DMS79 (cell line): Measurements from ENCODE around the gene GLCCI1.

Experiments used
- DNase-seq: peaks from one replicate; lab custom pipeline; 2025; lab: John Stamatoyannopoulos, UW

Gene GLCCI1

DNA sequence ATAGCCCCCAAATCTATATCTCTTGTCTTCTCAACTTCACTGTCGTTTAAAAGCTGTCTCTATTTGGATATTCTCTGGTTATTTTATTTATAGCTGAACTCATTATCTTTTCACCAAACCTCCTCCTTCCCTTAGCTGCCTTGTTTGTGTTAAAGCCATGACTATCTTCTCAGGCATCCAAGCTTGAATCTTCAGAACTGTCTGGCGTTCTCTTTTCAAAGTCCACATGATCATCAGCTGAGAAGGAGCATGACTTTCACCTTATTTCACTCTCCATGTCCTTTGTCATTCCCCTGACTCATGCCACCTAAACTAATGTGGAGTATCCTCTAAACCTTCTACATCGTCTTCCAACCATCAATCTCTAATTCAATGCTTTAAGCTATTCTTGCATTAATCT is 5.7 kb upstream of the GLCCI1 start:
- no peak for DNase-seq

DNA sequence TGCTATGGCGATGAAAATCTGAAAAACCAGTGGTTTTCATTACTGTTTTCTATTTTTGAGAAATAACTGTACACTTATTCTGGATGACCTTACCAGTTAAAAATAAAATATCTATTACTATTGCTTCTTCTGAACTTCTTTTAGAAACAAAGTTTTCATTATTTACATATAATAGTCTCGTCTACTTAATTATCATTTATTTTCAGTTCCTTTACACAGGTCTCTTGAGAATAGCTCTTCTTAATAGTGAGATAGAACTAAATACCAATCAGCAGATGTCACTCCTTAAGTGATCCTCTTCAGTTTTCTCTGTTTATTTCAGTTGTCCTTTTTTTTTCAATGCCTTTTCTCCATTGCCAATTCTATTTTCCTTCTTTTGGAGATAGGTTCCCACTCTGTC is 4.3 kb upstream of the GLCCI1 start:
- no peak for DNase-seq

DNA sequence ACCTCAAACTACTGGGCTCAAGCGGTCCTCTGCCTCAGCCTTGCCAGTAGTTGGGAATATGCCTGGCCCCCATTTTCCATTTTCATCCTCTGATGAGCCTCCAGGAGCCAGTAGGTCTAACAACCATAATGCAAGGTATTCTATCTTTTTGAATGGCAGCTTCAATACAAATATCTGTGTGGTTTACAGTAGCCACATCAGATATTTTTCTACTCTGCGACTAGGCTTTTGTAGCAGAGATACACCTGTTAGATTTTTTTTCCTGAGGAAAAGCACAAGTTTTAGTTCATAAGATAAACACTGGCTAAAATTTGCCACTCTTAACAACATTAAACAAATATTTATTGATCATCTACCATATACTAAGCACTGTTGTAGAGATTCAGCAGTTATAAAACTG is 3.9 kb upstream of the GLCCI1 start:
- no peak for DNase-seq

DNA sequence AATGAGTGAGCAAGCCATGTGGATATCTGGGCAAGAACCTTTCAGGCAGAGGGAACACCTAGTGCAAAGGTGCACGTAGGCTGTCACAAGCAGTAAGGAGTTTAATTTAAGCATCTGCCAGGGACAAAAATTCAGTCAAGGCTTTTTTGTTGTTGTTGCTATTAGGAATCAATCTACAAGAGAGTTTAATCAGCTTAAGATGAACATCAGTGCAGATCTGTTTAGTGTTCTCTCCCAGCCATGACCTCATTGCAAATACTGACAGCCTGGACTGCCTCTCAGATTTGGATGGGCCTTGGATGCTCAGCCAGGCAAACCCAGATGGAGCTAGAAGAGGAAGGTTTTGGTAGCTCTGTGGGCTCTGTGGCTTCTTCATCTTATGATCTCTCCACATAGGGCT is 3.3 kb upstream of the GLCCI1 start:
- DNase-seq, result no peak

DNA sequence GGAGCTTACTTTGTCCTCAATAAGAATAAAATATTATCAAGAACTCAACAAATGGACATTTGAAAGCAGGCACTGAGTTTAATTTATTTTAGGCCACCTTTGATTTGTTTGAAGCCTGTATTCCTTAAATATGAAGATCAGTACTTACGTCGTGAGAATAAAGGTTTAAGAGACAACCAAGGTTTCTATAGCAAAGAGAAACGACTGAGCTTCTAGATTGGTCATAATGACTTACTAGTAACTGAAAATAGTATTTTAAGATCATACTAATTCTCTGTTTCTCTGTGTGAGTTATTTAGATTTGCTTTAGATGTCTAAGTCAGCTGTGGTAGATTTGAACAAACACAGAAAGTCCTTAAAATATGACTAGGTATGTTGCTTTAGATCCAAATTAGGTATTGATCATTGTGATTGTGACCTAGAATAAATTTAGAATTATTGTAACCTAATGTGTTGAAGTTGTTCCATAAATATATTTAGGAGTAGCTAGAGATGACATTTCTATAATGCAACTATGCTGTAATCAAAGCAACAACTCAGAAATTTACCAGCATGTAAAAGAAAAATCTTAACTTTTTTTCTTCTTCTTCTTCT is 2.4 kb upstream of the GLCCI1 start:
- DNase-seq, result no peak

DNA sequence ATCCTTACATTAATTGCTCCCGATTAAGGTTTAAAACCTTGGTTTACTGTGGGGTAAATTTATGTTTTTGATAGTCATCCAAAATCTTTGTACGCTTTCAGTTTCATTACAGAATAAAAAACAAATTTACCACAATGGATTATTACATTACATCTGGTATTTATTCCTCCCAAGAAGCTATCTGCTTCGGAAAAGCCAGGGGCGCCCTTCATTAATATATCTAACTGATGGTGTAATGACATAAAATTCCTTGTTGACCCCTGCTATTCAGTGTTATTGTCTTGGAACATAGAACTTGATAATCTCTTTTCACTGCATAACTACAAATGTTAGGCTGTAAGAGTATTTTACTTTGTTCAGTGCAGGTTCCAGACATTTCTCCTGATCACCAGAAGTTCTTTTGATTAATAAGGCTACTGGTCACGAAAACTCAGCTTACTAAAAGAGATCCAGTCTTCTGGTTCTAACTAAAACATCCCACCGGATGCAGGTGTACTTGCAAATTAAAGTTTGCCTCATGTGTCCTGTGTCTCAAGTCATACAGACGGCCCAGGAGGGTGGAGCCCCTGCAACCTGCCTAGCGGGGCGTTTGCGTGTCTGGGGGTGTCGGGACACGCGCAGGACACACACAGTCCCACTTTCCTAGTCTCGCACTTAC is 581 bp upstream of the GLCCI1 start:
- no peak for DNase-seq

DNA sequence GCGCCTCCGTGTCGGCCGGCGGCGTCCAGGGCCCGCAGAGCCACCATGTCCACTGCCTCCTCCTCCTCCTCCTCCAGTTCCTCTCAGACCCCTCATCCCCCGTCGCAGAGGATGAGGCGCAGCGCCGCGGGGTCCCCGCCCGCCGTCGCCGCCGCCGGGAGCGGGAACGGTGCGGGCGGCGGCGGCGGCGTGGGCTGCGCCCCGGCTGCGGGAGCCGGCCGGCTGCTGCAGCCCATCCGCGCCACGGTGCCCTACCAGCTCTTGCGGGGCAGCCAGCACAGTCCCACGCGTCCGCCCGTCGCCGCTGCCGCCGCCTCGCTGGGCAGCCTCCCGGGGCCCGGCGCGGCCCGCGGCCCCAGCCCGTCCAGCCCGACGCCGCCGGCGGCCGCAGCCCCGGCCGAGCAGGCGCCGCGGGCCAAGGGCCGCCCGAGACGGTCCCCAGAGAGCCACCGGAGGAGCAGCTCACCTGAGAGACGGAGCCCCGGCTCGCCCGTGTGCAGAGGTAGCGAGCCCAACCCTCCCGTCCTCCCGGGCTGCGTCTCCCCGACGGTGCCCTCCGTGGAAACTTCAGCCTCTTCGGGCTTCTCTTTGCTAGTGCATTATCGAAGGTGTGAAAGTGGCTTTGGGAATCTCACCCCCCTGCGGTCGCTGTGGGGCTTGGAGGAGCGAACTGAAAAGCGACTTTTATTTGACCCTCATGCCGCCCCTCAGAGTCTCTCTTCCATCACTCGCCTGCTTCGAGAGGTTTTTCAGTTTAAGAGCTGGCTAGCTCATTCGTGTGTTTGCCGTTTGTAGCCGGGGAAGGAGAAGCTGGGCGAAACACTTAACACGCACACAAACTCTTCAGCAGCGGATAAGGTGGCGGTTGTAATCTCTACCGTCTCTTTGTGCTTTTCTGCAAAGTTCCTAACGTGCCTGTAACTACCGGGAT is 975 bp downstream of the GLCCI1 start:
- peak; percentile 66 for DNase-seq

DNA sequence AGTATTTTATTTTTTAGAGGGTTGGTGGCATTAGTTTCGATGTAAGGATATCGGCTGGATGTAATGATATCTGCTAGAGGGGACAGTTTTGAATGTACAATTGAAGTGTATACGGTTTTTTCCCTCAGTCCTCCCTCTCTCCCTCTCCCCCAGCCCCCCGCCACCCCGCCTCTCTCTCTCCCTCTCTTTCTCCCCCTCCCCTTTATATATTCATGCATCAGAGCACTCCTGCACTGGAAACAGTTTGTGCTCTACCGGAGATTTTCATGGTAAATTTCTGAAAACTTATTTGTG is 1.6 kb downstream of the GLCCI1 start:
- DNase-seq, result peak; percentile 48

DNA sequence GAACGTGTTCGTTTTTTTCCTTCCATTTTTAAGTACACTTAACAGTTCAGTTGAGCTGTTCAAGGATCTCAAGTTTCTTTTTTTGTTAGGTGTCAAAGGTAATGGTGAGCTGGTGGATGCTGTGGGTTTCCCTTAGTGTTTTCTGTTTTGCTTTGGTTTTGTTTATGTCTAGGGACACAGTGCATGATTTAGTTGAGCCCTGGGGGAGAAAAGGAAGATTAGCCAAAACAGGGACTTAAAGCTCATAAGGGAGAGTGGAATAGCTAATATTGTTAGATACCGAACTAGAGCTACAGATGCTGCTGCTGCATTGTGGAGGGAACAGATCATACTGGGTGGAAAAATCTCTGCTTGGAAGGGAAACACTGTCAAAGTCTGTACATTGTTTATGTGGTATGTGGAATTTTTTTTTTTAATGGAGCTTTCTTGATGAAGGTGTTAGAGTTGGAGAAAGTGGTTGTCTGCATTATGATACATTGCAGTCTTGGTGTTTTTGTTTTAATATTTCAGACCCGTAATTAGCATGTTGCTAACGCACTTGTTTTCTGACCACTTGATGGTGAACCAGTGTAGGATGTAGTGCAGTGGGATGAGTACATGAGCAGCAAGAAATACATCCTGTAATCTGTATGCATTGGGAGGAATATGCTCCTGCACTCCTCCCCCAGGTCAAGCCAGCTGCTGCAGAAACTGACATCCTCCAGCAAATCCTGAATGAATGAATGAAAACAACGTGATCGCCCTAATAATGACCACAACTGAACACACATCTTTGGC is 2.1 kb downstream of the GLCCI1 start:
- DNase-seq, result no peak

DNA sequence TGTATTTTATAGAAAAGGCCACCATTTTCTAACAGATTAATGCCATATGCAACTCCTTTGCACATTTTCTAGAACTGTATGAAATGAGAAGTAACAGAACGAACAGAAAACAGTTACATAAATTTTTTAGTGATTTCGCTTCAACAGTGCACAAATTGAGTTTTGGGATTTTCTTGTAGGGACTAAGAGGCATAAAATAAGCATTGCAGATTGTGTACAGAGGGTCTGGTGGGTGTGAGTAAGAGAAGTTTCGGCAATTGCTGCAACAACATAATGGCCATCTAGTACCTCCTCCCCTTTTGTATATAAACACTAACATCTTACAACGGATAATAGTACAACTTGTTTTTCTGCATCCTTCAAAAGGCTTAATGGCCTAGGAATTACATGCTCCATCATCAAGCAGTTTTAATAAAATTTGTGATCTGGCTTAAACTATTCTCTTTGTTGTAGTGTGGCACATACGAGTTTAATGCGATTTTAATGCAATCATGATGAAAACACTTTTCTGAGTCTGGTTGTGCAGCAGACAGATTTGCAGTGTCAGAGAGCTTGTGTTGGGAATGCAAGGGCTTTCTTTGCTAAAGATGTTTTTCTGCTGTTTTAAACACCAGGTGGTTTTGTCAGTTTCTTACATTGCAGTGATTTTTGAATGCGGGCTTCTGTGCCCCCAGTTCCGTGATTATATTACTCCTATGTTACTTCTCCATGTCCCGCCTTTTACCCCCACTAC is 2.9 kb downstream of the GLCCI1 start:
- DNase-seq, result no peak

DNA sequence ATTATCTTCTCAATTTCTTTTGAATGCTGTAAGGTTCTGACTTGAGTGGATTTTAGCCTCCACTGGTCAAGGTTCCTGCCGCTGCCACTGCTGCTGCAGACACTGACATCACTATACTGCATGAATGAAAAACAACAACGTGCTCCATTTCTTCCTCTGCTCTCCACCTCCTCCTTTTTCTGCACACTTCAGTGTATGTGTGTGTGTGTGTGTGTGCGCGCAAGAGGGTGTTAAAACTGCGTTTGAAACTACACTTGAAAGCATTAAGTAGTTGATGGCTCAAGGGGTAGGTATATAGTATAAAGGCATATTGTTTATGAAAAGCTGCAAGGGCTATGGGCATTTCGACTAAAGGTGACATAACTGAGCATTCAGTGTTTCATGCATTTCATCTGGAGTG is 3.5 kb downstream of the GLCCI1 start:
- DNase-seq, result peak; percentile 42

DNA sequence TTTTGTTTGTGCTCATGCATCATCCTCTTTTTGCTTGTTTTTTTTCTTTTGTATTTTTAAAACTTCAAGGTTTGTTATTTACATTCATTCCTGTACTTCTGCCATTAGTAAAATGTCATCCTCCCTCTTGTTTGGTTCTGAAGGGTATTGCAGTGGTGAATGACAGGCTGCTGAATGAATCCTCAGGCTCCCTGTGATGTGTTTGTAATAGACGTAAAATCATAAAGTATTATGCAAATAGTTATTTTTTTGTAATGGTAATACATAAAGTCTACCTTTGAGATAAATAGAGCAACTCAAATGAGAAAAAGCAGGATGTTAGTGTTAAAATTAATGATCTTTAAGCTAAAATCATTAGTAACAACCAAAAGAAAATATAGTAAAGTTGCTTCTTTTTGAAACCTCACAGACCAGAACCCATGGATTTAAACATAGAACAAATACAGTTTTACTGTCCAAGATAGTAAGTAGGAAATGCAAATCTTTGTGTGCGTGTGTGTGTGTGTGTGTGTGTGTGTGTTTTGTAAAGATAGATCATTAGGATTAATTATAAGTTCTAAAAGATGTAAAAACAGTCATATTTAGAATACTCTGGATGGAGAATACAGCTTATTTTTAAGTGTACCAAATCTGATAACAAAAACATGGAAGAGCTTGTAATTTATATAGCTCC is 4.5 kb downstream of the GLCCI1 start:
- DNase-seq, result no peak

DNA sequence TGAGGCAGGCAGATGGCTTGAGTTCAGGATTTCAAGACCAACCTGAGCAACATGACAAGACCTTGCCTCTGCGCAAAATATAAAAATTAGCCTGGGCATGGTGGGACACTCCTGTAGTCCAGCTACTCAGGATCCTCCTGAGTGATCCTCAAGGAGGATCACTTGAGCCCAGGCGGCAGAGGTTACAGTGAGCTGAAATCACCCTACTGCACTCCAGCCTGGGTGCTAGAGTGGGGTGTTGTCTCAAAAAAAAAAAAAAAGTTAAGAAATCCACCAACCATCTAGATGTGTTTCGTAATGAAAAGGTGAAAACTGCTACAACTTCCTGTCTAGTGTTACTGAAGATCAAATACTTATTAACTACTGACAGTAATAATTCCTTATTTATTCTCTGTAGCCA is 8.1 kb downstream of the GLCCI1 start:
- no peak for DNase-seq

DNA sequence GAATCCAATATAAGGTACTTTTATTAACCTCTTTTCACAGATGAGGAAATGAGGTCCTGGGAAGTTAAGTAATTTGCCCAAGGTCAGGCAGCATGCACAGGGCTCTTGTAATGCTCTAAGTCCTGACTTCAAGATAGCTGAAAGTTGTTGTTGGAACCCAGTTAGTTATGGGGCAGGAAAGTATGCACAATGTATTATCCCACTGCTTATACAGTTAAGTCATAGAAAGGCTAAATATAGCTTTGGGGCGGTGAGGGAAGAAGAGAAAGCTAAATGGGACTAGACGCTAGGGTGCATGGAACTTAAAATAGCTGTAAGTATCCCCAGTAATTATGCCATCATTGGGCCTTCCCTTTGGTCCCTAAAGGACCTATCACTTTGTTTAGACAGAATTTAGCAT is 9.2 kb downstream of the GLCCI1 start:
- no peak for DNase-seq

DNA sequence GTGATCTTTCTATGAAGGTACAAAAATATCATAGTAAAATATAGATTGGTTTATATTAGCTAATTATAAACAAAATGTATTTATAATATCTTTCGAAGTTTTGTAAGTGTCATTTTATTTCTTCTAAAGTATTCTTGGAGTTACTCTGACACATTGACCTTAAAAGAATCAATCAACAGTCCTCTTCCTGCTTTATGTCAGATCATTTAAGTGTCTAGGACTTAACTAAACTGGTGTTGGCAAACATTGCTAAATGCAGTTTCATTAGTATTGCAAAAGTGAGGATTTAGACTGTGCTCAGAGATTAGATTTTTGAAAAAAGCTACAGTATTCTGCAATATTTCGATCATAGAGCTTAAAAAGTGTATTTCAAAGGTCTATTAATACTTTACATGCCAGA is 10.3 kb downstream of the GLCCI1 start:
- DNase-seq, result no peak

DNA sequence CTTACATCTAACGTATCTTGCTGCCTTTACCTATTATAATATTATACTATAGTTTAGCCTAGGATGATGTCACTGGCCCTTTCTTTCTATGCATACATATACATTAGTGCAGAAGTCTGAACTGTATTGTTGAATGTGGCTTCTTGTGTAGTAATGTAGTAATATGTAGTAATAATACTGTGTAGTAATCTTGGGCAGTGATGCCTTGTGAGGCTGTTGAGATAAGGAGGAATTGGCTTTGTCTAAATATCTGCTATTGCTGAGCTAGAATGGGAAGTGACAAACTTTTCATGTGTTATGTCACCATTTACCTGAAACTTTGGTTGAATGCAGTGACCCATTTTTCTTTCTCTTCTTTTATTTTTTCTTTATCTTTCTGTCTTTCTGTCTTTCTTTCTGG is 11.0 kb downstream of the GLCCI1 start:
- DNase-seq, result no peak

DNA sequence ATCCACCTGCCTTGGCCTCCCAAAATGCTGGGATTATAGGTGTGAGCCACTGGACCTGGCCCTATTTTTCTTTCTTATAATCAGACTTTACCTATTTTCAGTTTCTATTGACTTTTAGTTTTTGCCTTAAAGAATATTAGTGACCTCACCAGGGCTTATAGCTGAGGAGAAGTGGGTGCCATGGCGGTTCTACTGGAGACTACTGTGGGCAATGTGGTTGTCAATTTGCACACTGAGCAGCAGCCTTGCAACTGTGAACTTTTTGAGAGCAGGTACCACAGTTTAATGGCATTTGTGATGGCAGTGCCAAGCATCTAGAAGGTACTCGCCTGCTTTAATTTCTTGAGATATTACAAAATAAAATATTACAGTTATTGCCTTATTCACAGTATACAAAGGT is 11.5 kb downstream of the GLCCI1 start:
- DNase-seq, result no peak

DNA sequence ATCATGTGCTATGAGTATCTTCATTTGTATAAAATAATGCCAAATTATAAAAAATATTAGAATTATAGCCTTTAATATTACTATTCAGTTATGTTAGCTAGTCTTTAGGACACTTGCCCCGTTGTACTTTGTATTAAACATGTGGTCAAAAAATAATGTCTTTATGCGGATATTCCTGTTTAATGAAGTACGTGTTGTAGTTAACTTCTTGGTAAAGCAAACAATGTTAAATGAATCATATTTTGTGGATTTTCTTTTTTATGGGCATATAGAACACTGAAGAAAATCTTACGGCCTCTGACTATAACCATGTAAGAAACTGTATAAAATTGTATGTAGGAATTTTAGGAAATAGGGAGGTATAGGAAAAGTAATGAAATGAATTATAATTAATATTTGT is 14.3 kb downstream of the GLCCI1 start:
- DNase-seq, result no peak

DNA sequence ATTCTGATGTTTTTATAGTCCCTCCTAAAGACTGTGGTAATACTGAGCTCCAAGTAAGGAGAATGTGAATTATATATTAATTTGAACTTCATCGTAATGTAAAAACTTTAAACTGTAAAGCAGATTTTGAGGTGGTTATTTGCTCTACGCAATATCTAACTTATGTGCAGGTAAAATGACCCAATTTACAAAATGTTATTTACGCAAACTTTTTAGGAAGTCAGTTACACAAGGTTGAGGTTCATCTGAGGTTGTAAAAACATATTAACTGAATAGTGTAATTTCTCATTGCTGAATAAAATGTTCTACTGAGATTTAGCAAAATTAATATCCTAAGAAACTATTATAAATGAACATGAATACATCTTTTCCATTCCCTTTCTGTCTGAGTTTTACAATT is 15.8 kb downstream of the GLCCI1 start:
- DNase-seq, result no peak

DNA sequence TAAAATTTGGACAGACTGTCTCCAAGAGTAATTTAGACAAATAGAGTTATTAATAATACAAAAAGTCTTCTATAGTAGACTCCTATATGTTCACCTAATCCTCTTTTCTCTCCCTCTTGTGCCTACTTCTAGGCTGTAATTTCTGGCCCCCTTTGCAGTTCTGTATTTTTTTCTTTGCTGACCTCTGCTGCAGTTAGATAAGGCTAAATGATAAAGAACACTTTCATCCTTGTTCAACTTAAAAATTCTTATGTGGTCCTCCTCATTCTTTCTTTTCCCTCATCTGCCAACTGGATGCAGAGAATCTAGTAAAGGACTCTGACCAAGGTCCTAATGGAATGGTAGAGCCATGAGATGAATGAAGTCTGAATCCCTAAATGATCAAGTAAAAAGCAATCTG is 20.1 kb downstream of the GLCCI1 start:
- no peak for DNase-seq

DNA sequence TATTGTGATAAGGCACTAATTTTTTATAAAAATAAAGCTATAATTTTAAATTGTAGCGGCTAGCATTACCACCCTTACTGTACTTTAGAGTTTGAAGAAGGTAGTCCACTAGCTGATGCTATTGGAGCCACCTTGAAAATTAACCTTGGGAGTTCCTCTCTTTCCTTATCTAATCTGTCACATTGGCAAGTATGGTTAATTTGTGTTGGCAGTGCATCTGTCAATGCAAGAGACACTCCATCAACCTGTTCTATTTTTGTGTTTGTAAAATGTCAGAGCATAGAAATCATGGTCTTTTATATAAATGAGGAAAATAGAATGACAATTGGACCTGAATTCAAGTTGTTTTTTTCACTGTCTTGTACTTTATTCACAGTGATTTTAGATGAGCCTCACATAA is 20.5 kb downstream of the GLCCI1 start:
- DNase-seq, result no peak
